ENCODE measurements around the gene SCAF8.
A peak's percentile ranks its signal among the peaks of the same experiment; 100 is the strongest.

Gene SCAF8

GRCh38 chr6:154842833-154843232 lies 109.6 kb downstream of the SCAF8 start:
- DNase-seq (ENCODE audit: low spot score) = no peak
- ATAC-seq (ENCODE audit: low read depth) = no peak
- no peaks in the 10 kb centered on the region for H3K4me1 ChIP-seq (ENCODE audit: insufficient read depth, poor library complexity, severe bottlenecking)
- no peaks in the 10 kb centered on the region for H3K27me3 ChIP-seq (ENCODE audit: insufficient read depth, poor library complexity, severe bottlenecking)
- no peak overlapping the region for H3K4me3 ChIP-seq (ENCODE audit: severe bottlenecking)
- TF ChIP-seq CTCF (IDR thresholded peaks at IDR 0.05; ENCODE audit: poor library complexity, severe bottlenecking) = no peak
- no peak overlapping the region for H3K27ac ChIP-seq (ENCODE audit: poor library complexity, severe bottlenecking)
- H3K36me3 ChIP-seq (ENCODE audit: low read depth) = peaks cover 11% of the 10 kb centered on the region; the same call in 1 of the 2 replicates
- H3K9me3 ChIP-seq (ENCODE audit: severe bottlenecking) = no peaks in the 10 kb centered on the region

- ATAC-seq (ENCODE audit: low read depth) (no peak), DNase-seq (ENCODE audit: low spot score) (no peak)
- Histone ChIP-seq H3K27me3 (ENCODE audit: insufficient read depth, poor library complexity, severe bottlenecking) (no peaks in the 10 kb centered on the region), H3K4me3 (ENCODE audit: severe bottlenecking) (no peak overlapping the region), H3K9me3 (ENCODE audit: severe bottlenecking) (no peaks in the 10 kb centered on the region), H3K36me3 (ENCODE audit: low read depth) (no peaks in the 10 kb centered on the region), H3K4me1 (ENCODE audit: insufficient read depth, poor library complexity, severe bottlenecking) (no peaks in the 10 kb centered on the region), H3K27ac (ENCODE audit: poor library complexity, severe bottlenecking) (no peak overlapping the region)
- TF ChIP-seq CTCF (IDR thresholded peaks at IDR 0.05; ENCODE audit: poor library complexity, severe bottlenecking) = no peak
Observed at GRCh38 chr6:154847318-154847717, 114.1 kb downstream of the SCAF8 start.

GRCh38 chr6:154848580-154848979 lies 115.4 kb downstream of the SCAF8 start:
- no peak overlapping the region for H3K4me3 ChIP-seq (ENCODE audit: severe bottlenecking)
- H3K9me3 ChIP-seq (ENCODE audit: severe bottlenecking) = no peaks in the 10 kb centered on the region
- no peak for TF ChIP-seq CTCF (IDR thresholded peaks at IDR 0.05; ENCODE audit: poor library complexity, severe bottlenecking)
- ATAC-seq (ENCODE audit: low read depth) (no peak), DNase-seq (ENCODE audit: low spot score) (no peak)
- no peaks in the 10 kb centered on the region for H3K36me3 ChIP-seq (ENCODE audit: low read depth)
- no peaks in the 10 kb centered on the region for H3K27me3 ChIP-seq (ENCODE audit: insufficient read depth, poor library complexity, severe bottlenecking)
- no peaks in the 10 kb centered on the region for H3K4me1 ChIP-seq (ENCODE audit: insufficient read depth, poor library complexity, severe bottlenecking)
- H3K27ac ChIP-seq (ENCODE audit: poor library complexity, severe bottlenecking) = no peak overlapping the region

GRCh38 chr6:154849475-154849874 lies 116.3 kb downstream of the SCAF8 start:
- ATAC-seq (ENCODE audit: low read depth) = no peak
- TF ChIP-seq CTCF (IDR thresholded peaks at IDR 0.05; ENCODE audit: poor library complexity, severe bottlenecking) = no peak

GRCh38 chr6:154852687-154853086 lies 119.5 kb downstream of the SCAF8 start:
- Histone ChIP-seq H3K27me3 (ENCODE audit: insufficient read depth, poor library complexity, severe bottlenecking) (no peaks in the 10 kb centered on the region), H3K27ac (ENCODE audit: poor library complexity, severe bottlenecking) (no peak overlapping the region), H3K9me3 (ENCODE audit: severe bottlenecking) (no peaks in the 10 kb centered on the region), H3K4me1 (ENCODE audit: insufficient read depth, poor library complexity, severe bottlenecking) (no peaks in the 10 kb centered on the region), H3K36me3 (ENCODE audit: low read depth) (peaks cover 11% of the 10 kb centered on the region; the same call in 1 of the 2 replicates), H3K4me3 (ENCODE audit: severe bottlenecking) (no peak overlapping the region)
- TF ChIP-seq CTCF (IDR thresholded peaks at IDR 0.05; ENCODE audit: poor library complexity, severe bottlenecking) = no peak
- DNase-seq (ENCODE audit: low spot score) (no peak), ATAC-seq (ENCODE audit: low read depth) (peak; percentile 44; the same call in 2 of the 3 replicates)

More at GRCh38 chr6:154849475-154849874, 116.3 kb downstream of the SCAF8 start:
- DNase-seq (ENCODE audit: low spot score) = no peak
- Histone ChIP-seq H3K9me3 (ENCODE audit: severe bottlenecking) (no peaks in the 10 kb centered on the region), H3K4me3 (ENCODE audit: severe bottlenecking) (no peak overlapping the region), H3K27me3 (ENCODE audit: insufficient read depth, poor library complexity, severe bottlenecking) (no peaks in the 10 kb centered on the region), H3K36me3 (ENCODE audit: low read depth) (peaks cover 6% of the 10 kb centered on the region; the same call in 1 of the 2 replicates), H3K27ac (ENCODE audit: poor library complexity, severe bottlenecking) (no peak overlapping the region), H3K4me1 (ENCODE audit: insufficient read depth, poor library complexity, severe bottlenecking) (no peaks in the 10 kb centered on the region)

Data from RWPE2 (cell line).